GM12878 (cell line): Measurements from ENCODE around the gene MAD2L1BP. TPM values are rescaled to one million over a fixed set of nuclear protein-coding genes. Genes with fewer than 3 reads are reported as not detected.

Source experiments
- ATAC-seq: fragments of 200-7000 bp; cut with Tn5 transposase; 3 replicates; pipeline ENCODE4 v1.9.1; 2020; ENCODE audit warnings: mild to moderate bottlenecking, moderate library complexity
- BruUV-seq: library from RNA; stranded (reverse); fragments of 400-500 nt; replicated peaks from 2 replicates; lab custom pipeline; 2021; lab: Mats Ljungman, UMichigan
- CTCF ChIA-PET: fragments of 300-600 bp; sonication (Branson Sonifier 250); formaldehyde crosslinking; extraction: SDS; loops from one replicate; lab custom pipeline; 2021; ENCODE audit warnings: inconsistent platforms; lab: Yijun Ruan, JAX
- POLR2A ChIA-PET: fragments of 350-600 bp; formaldehyde crosslinking; extraction: SDS; loops from one replicate; lab custom pipeline; 2021; ENCODE audit warnings: inconsistent platforms; lab: Charles Lee
- RAD21 ChIA-PET: fragments of 300-600 bp; sonication (Branson Sonifier 250); formaldehyde crosslinking; loops from one replicate; lab custom pipeline; 2023; ENCODE audit warnings: antibody characterized with exemption; ENCODE audit not compliant: unreplicated experiment; lab: Charles Lee
- SMC1A ChIA-PET: fragments of 300-600 bp; sonication (Branson Sonifier 250); formaldehyde crosslinking; loops from one replicate; lab custom pipeline; 2023; ENCODE audit not compliant: unreplicated experiment, uncharacterized antibody; lab: Charles Lee
- DNase-seq: peaks from one replicate; pipeline ENCODE4 v3.0.0-alpha.2; 2011; ENCODE audit warnings: low read depth, low spot score
- FAIRE-seq: peaks from 3 replicates; lab custom pipeline; 2011; peaks lifted over from hg19 to GRCh38; lab: Jason Lieb, UNC
- H2AFZ ChIP-seq: 2 replicates; pipeline ENCODE4 v1.6.0; 2011; ENCODE audit warnings: low read depth, low read length, control low read depth; ENCODE audit not compliant: control insufficient read depth
- H3K27ac ChIP-seq: 2 replicates; pipeline ENCODE4 v1.5.1; 2011; ENCODE audit warnings: control low read depth; ENCODE audit not compliant: control insufficient read depth, insufficient read depth
- H3K27me3 ChIP-seq, 2 experiments: replicated peaks in 1 of 2; 2 replicates each; pipeline versions ENCODE4 v1.6.0 to v1.6.1; 2011; ENCODE audit warnings: low read length in 1 of 2; ENCODE audit not compliant: control insufficient read depth in 2 of 2, insufficient read depth in 2 of 2
- H3K36me3 ChIP-seq, 2 experiments: 2 replicates each; pipeline ENCODE4 v1.5.1; 2011; ENCODE audit warnings: low read length in 1 of 2; ENCODE audit not compliant: control insufficient read depth in 2 of 2, insufficient read depth in 2 of 2
- H3K4me1 ChIP-seq: 2 replicates; pipeline ENCODE4 v1.6.1; 2011; ENCODE audit warnings: mild to moderate bottlenecking, low read length, moderate library complexity, mixed read lengths; ENCODE audit not compliant: control insufficient read depth, insufficient read depth
- H3K4me2 ChIP-seq: 2 replicates; pipeline ENCODE4 v1.6.0; 2011; ENCODE audit warnings: control low read depth; ENCODE audit not compliant: control insufficient read depth, insufficient read depth
- H3K4me3 ChIP-seq: fragments of 200-600 bp; sonication (generic); 2 replicates; pipeline ENCODE4 v1.5.1; 2016
- H3K79me2 ChIP-seq: 2 replicates; pipeline ENCODE4 v1.6.0; 2011; ENCODE audit warnings: low read length; ENCODE audit not compliant: control insufficient read depth, insufficient read depth
- H3K9ac ChIP-seq: 2 replicates; pipeline ENCODE4 v1.8.0; 2011; ENCODE audit warnings: low read length, control low read depth, mixed read lengths; ENCODE audit not compliant: control insufficient read depth, insufficient read depth
- H3K9me3 ChIP-seq: replicated peaks from 3 replicates; pipeline ENCODE4 v1.5.1; 2011; ENCODE audit warnings: mild to moderate bottlenecking, low read length; ENCODE audit not compliant: control insufficient read depth, insufficient read depth
- H4K20me1 ChIP-seq: 2 replicates; pipeline ENCODE4 v1.6.0; 2011; ENCODE audit not compliant: control insufficient read depth, insufficient read depth
- ATF2 ChIP-seq: IDR thresholded peaks from 2 replicates; pipeline ENCODE4 v1.6.1; 2012; ENCODE audit warnings: low read length, inconsistent platforms
- CHD4 ChIP-seq: fragments of 200-600 bp; sonication (generic); IDR thresholded peaks from 2 replicates; pipeline ENCODE4 v1.6.1; 2016; ENCODE audit warnings: mild to moderate bottlenecking
- CREM ChIP-seq: IDR thresholded peaks from 2 replicates; pipeline ENCODE4 v1.6.1; 2014; ENCODE audit warnings: antibody characterized with exemption, low read depth
- E2F4 ChIP-seq: IDR thresholded peaks from 2 replicates; pipeline ENCODE4 v1.6.1; 2012; ENCODE audit warnings: low read depth, low read length, improper control_type of control experiment
- EGR1 ChIP-seq, 2 experiments: IDR thresholded peaks; 1 replicate in 1 of 2; 2 replicates in 1 of 2; pipeline ENCODE4 v1.6.1; 2011 to 2012; ENCODE audit warnings: low read depth in 2 of 2, low read length in 2 of 2, borderline replicate concordance in 1 of 2, mild to moderate bottlenecking in 1 of 2, moderate library complexity in 1 of 2
- MXI1 ChIP-seq: fragments of 150-350 bp; IDR thresholded peaks from 2 replicates; pipeline ENCODE4 v1.6.1; 2011; ENCODE audit warnings: low read depth, mild to moderate bottlenecking, inconsistent platforms, low read length, improper control_type of control experiment
- STAT1 ChIP-seq: fragments of 450-650 bp; conservative IDR thresholded peaks from 2 replicates; pipeline ENCODE4 v1.6.1; 2014; ENCODE audit warnings: antibody characterized with exemption, mild to moderate bottlenecking
- SUZ12 ChIP-seq: fragments of 200-600 bp; sonication (generic); IDR thresholded peaks from one replicate; pipeline ENCODE4 v1.6.1; 2018; ENCODE audit warnings: antibody characterized with exemption, mild to moderate bottlenecking; ENCODE audit not compliant: unreplicated experiment
- USF2 ChIP-seq: IDR thresholded peaks from 2 replicates; pipeline ENCODE4 v1.6.1; 2011; ENCODE audit warnings: low read depth, low read length, improper control_type of control experiment, borderline replicate concordance
- ZBED1 ChIP-seq: IDR thresholded peaks from 2 replicates; pipeline ENCODE4 v1.6.1; 2016; ENCODE audit warnings: borderline replicate concordance
- WGBS: methylation state at CpG from one replicate; pipeline ENCODE4 v1.1.6; 2016; ENCODE audit warnings: low lambda C conversion rate; ENCODE audit not compliant: insufficient replicate concordance, insufficient coverage; ENCODE audit errors: missing lambda C conversion rate; 5-methylcytosine and 5-hydroxymethylcytosine counted together
- in situ Hi-C: fragments of 300-500 bp; cut with MboI; formaldehyde crosslinking; loops from 9 replicates; pipeline ENCODE4 v1.14.3; 2018; ENCODE audit warnings: mixed read lengths
- intact Hi-C: fragments of 100-400 bp; cut with micrococcal nuclease; formaldehyde crosslinking; loops from one replicate; pipeline ENCODE4 v1.14.2; 2022; ENCODE audit not compliant: unreplicated experiment
- polyA plus RNA-seq, 11 experiments: library from polyadenylated mRNA; depleted of rRNA in 4 of 11; unstranded in 6 of 11; stranded (reverse) in 5 of 11; fragments of >200 nt; fragmentation: Nextera tagmentation in 4 of 11; fragmentation: Illumina TruSeq in 1 of 11; extraction: Ambion mirVana in 4 of 11; extraction: Trizol in 1 of 11; gene quantifications; 1 replicate in 1 of 11; 2 replicates in 10 of 11; pipeline versions ENCODE4 v1.2.1 to v1.2.3, GENCODE V29; 2011 to 2016; ENCODE audit warnings: inconsistent platforms in 2 of 11, missing spikeins in 2 of 11, low read depth in 1 of 11
- total RNA-seq, 4 experiments: library from RNA; depleted of rRNA in 3 of 4; stranded (reverse); fragments of >200 nt in 3 of 4; fragmentation: Illumina TruSeq in 1 of 4; extraction: Trizol in 1 of 4; gene quantifications; 2 replicates each; pipeline versions ENCODE4 v1.2.1 to v1.2.3, GENCODE V29; 2013 to 2021
- TF ChIP-seq, protein P1 (sequence below): fragments of 450-650 bp; IDR thresholded peaks from 2 replicates; pipeline ENCODE4 v1.6.1; 2016; ENCODE audit warnings: mild to moderate bottlenecking
- TF ChIP-seq, protein P2 (sequence below): IDR thresholded peaks from 2 replicates; pipeline ENCODE4 v1.6.1; 2012; ENCODE audit warnings: low read depth, low read length, improper control_type of control experiment

MAD2L1BP gene
- total and polyA plus RNA-seq, 10 of the 15 experiments (the other 5 are each of a cell fraction or from before 2014, with no cell fraction given), result 39.2 to 155 (median 60.3) TPM

DNA sequence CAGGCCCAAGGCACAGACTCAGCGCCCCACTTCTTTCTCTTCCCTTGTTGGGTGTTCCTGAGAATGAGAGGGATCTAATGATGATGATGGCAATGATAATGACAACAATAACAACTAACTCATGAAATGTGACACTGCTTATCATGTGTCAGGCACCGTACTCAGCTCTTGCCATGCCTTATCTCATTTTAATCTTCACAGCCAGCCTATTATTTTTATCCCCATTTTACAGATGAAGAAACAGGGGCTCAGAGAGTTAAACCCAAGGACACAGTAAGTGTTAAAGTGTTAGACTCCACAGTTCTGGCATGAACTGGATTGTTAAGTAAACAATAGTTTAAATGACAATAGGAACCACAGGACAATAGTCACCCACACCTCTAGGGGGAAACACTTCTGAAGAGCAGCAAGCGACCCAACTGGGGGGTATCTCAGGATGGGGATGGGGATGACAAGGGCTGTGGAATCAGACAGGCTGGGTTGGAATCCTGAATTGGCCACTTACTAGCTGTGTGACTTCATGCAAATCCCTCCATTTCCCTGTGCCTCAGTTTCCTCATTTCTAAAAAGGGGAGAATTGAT lies 21.7 kb downstream of the MAD2L1BP start:
- no peak for ATAC-seq
- Histone ChIP-seq H3K27me3 (no peaks in the 10 kb centered on the region), H3K4me3 (no peak overlapping the region), H3K27ac (no peak overlapping the region), H3K9ac (no peak overlapping the region), H2AFZ (no peak overlapping the region), H3K4me1 (peaks cover 6% of the 10 kb centered on the region), H3K36me3 (no peaks in the 10 kb centered on the region), H3K9me3 (peaks cover 5% of the 10 kb centered on the region; the same call in 2 of the 3 replicates), H3K79me2 (no peaks in the 10 kb centered on the region), H4K20me1 (no peaks in the 10 kb centered on the region), H3K4me2 (no peak overlapping the region)
- TF ChIP-seq ATF2, result no peak
- TF ChIP-seq SUZ12, result no peak
- no peak for TF ChIP-seq STAT1
- TF ChIP-seq CHD4, result no peak
- no peak for TF ChIP-seq MXI1
- TF ChIP-seq EGR1 (IDR thresholded peaks at IDR 0.05; ENCODE audit: borderline replicate concordance in 1 of 2, low read depth in 2 of 2, low read length in 2 of 2), result no peak
- TF ChIP-seq E2F4, result no peak
- TF ChIP-seq, protein P1, sequence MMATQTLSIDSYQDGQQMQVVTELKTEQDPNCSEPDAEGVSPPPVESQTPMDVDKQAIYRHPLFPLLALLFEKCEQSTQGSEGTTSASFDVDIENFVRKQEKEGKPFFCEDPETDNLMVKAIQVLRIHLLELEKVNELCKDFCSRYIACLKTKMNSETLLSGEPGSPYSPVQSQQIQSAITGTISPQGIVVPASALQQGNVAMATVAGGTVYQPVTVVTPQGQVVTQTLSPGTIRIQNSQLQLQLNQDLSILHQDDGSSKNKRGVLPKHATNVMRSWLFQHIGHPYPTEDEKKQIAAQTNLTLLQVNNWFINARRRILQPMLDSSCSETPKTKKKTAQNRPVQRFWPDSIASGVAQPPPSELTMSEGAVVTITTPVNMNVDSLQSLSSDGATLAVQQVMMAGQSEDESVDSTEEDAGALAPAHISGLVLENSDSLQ, result no peak
- TF ChIP-seq ZBED1, result no peak
- TF ChIP-seq USF2, result no peak
- TF ChIP-seq CREM, result no peak
- TF ChIP-seq, protein P2, sequence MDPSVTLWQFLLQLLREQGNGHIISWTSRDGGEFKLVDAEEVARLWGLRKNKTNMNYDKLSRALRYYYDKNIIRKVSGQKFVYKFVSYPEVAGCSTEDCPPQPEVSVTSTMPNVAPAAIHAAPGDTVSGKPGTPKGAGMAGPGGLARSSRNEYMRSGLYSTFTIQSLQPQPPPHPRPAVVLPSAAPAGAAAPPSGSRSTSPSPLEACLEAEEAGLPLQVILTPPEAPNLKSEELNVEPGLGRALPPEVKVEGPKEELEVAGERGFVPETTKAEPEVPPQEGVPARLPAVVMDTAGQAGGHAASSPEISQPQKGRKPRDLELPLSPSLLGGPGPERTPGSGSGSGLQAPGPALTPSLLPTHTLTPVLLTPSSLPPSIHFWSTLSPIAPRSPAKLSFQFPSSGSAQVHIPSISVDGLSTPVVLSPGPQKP, result no peak
- no peak for DNase-seq
- POLR2A ChIA-PET, result interaction anchor here (1.1 kb wide), 1 partner anchor 410 kb away, joined by 3 read pairs; no protein-coding TSS in a partner anchor
- WGBS, result 73% methylated on average over 3 of the region's 3 CpGs
- in situ Hi-C loops (no loop called here), intact Hi-C loops (no loop called here)
- SMC1A ChIA-PET, result interaction anchor here (0.7 to 1.7 kb wide), 2 partner anchors 9 to 49 kb away, joined by 3 to 7 read pairs; no protein-coding TSS in a partner anchor
- no peak for FAIRE-seq
- CTCF ChIA-PET, result interaction anchor here (1.8 kb wide), 1 partner anchor 9 kb away, joined by 4 read pairs; no protein-coding TSS in a partner anchor
- RAD21 ChIA-PET, result interaction anchor here (1.3 to 1.4 kb wide), 2 partner anchors 9 to 28 kb away, joined by 3 to 4 read pairs; partner anchors contain the start of gene GTPBP2
- BruUV-seq, result no TSS peak
